Tibial nerve (tissue), 4 donors: ENCODE data around the gene ZCCHC3.

Source experiments
- EP300 ChIP-seq, 2 donors: sonication (generic); formaldehyde crosslinking; IDR thresholded peaks; one replicate each; pipeline ENCODE4 v1.6.1; 2017; ENCODE audit warnings: antibody characterized with exemption in 2 of 2, mild to moderate bottlenecking in 1 of 2
- TF ChIP-seq, protein P1 (sequence below), 5 experiments: fragments of 200-600 bp in 3 of 5; fragments of 450-650 bp in 2 of 5; sonication (generic) in 3 of 5; IDR thresholded peaks; one replicate each; pipeline ENCODE4 v1.5.1; 2016 to 2019; ENCODE audit warnings: antibody characterized with exemption in 5 of 5, mild to moderate bottlenecking in 3 of 5, moderate library complexity in 2 of 5

DNA sequence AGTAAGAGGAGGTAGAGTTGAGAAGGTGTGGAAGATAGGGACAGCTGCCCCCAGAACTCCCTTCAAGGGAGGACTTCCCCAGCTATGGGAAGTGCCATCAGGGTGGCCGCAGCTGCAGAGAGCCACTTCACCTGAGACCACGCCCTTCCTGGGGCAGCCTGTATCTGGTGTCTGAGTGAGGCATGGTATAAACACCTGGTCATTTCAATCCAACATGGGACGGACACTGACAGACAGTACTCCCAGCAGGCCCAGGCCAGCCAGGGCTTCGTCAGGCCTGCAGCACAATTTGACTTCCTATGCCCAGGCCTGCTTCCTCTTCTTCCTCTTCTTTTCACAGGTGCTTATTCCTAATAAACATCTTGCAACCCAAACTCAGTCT is 32.5 kb downstream of the ZCCHC3 start:
- TF ChIP-seq, protein P1, sequence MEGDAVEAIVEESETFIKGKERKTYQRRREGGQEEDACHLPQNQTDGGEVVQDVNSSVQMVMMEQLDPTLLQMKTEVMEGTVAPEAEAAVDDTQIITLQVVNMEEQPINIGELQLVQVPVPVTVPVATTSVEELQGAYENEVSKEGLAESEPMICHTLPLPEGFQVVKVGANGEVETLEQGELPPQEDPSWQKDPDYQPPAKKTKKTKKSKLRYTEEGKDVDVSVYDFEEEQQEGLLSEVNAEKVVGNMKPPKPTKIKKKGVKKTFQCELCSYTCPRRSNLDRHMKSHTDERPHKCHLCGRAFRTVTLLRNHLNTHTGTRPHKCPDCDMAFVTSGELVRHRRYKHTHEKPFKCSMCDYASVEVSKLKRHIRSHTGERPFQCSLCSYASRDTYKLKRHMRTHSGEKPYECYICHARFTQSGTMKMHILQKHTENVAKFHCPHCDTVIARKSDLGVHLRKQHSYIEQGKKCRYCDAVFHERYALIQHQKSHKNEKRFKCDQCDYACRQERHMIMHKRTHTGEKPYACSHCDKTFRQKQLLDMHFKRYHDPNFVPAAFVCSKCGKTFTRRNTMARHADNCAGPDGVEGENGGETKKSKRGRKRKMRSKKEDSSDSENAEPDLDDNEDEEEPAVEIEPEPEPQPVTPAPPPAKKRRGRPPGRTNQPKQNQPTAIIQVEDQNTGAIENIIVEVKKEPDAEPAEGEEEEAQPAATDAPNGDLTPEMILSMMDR (IDR thresholded peaks at IDR 0.05) = no peak
- no peak for TF ChIP-seq EP300 (IDR thresholded peaks at IDR 0.05)
